GM12874 (cell line): ENCODE results near the gene ISG20L2.

Source experiments
- CTCF ChIP-seq: IDR thresholded peaks from 2 replicates; pipeline ENCODE4 v1.5.1; 2011; ENCODE audit warnings: low read depth, mild to moderate bottlenecking, control low read depth, low read length, moderate library complexity; ENCODE audit not compliant: insufficient read depth

Gene ISG20L2

GRCh38 chr1:156700736-156701531 lies 27.6 kb downstream of the ISG20L2 start:
- TF ChIP-seq CTCF: no peak

GRCh38 chr1:156698995-156699394 lies 29.6 kb downstream of the ISG20L2 start:
- TF ChIP-seq CTCF: no peak

- no peak for TF ChIP-seq CTCF
Measured at GRCh38 chr1:156697481-156697880, 31.1 kb downstream of the ISG20L2 start.

GRCh38 chr1:156696755-156697154 lies 31.8 kb downstream of the ISG20L2 start:
- no peak for TF ChIP-seq CTCF

GRCh38 chr1:156694690-156694962 lies 33.9 kb downstream of the ISG20L2 start:
- no peak for TF ChIP-seq CTCF

GRCh38 chr1:156693848-156694689 lies 34.5 kb downstream of the ISG20L2 start:
- no peak for TF ChIP-seq CTCF

- TF ChIP-seq CTCF: no peak
Measured at GRCh38 chr1:156692925-156693847, 35.4 kb downstream of the ISG20L2 start.
